ENCODE measurements around the gene REPS2.
"Not testable (repeated sequence)": the region's sequence is repeated elsewhere in the genome, so short reads cannot be mapped to it uniquely, and the experiment has no call there.

The REPS2 gene

DNA sequence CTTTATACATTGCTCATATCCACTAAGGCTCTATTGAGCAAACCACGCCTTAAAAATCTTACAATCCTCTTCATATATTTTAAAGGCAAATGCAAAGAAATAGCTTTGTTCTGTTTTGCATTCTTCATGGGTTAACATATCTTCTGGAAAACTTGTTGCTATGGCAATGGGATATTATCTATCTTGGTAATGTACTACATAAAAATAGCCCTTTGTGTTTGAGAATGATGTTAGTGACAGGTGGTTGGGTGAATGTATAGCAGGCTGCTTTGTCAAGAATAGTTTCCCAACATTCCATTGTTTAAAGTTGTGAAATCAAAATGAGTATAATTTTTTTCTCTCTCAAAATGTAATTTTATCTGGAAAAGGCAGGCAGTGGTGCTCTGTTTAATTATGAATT is 16.8 kb downstream of the REPS2 start:
- no peak for DNase-seq (ENCODE audit: low spot score)

DNA sequence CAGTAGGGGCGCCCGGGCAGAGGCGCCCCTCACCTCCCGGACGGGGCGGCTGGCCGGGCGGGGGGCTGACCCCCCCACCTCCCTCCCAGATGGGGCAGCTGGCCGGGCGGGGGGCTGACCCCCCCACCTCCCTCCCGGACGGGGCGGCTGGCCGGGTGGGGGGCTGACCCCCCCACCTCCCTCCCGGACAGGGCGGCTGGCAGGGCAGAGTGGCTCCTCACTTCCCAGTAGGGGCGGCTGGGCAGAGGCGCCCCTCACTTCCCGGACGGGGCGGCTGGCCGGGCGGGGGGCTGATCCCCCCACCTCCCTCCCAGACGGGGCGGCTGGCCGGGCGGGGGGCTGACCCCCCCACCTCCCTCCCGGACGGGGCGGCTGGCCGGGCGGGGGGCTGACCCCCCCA is 18.5 kb downstream of the REPS2 start:
- DNase-seq (ENCODE audit: low spot score), result not testable (repeated sequence)

- peak; percentile 50 for DNase-seq (ENCODE audit: low spot score)
Measured at GRCh38 chrX:16966752-16967448, 20.4 kb downstream of the REPS2 start.

GRCh38 chrX:16968753-16969152 is 22.3 kb downstream of the REPS2 start:
- DNase-seq (ENCODE audit: low spot score), result not testable (repeated sequence)

GRCh38 chrX:16970977-16971376 is 24.5 kb downstream of the REPS2 start:
- DNase-seq (ENCODE audit: low spot score), result no peak

- no peak for DNase-seq (ENCODE audit: low spot score)
Measured at GRCh38 chrX:16971694-16972093, 25.2 kb downstream of the REPS2 start.

DNA sequence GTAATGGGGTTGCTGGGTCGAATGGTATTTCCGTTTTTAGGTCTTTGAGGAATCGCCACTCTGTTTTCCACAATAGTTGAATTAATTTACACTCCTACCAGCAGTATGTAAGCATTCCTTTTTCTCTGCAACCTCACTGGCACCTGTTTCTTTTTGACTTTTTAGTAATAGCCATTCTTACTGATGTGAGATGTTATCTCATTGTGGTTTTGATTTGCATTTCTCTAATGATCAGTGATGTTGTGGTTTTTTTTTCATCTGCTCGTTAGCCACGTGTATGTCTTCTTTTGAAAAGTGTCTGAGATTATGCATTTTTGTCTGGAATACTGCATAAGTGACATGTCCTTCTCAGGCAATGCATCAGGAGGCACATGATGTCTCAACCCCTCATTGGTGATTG is 28.8 kb downstream of the REPS2 start:
- DNase-seq (ENCODE audit: low spot score), result no peak

- DNase-seq (ENCODE audit: low spot score), result no peak
Measured at GRCh38 chrX:16977771-16978170, 31.3 kb downstream of the REPS2 start.

DNA sequence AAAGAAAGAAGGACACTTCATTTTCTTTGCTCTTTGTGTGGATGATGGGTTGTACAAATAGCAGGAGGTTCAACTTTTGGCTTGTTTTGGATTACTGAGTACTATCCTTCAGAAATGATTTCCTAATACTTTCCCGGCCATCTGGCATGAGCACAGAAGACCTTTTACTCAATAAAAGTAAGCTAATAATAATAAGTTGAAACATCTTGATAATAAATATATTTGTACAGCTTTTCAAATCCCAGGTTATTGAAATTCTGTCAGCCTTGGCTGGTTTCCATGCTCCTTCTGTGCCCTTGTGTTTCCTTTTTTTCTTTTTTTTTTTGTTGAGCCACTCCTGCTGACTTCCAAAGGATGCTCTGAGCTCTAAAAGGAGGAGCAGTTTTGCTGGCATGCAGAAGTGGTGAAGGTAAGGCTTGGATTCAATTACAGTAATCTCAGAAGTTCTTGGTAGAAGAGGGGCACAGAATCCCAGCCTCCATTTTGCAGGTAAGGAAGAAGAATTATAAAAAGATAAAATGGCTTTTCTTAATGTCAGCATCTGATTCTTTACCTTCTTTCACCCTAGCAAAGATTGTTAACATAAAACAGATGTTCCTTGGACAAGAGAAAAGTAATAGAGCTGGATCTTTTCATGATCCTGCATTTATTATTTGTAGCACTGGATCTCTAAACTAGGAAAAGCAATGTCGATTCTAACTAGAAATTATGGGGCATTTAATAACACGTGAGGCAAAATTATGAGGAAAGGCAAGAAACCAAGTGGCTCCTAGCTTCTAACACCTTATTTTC is 31.9 kb downstream of the REPS2 start:
- DNase-seq (ENCODE audit: low spot score), result no peak

- DNase-seq (ENCODE audit: low spot score), result no peak
Measured at GRCh38 chrX:16979226-16979625, 32.8 kb downstream of the REPS2 start.

GRCh38 chrX:16981209-16981608 is 34.8 kb downstream of the REPS2 start:
- no peak for DNase-seq (ENCODE audit: low spot score)

- no peak for DNase-seq (ENCODE audit: low spot score)
Measured at GRCh38 chrX:16981980-16982379, 35.5 kb downstream of the REPS2 start.

DNA sequence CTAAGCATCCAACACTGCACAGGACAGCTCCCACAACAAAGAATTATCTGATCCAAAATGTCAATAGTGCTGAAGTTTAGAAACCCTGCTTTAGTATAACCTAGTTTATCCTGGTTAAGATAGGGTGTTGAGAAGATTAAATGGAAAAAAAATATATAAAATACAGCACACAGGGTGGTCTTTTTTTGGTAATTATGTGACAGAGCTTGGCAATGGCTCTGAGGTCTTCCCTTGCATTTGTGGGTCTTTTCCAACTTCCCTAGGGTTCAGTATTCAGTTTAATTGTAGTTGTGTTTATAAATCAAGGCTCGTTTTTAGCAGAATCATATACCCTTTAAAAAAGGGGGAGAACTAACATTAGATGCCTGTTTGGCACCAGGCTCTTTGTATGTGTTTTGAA is 36.6 kb downstream of the REPS2 start:
- DNase-seq (ENCODE audit: low spot score), result no peak

- DNase-seq (ENCODE audit: low spot score), result no peak
Measured at GRCh38 chrX:16985286-16985685, 38.8 kb downstream of the REPS2 start.

GRCh38 chrX:16986169-16986568 is 39.7 kb downstream of the REPS2 start:
- no peak for DNase-seq (ENCODE audit: low spot score)

DNA sequence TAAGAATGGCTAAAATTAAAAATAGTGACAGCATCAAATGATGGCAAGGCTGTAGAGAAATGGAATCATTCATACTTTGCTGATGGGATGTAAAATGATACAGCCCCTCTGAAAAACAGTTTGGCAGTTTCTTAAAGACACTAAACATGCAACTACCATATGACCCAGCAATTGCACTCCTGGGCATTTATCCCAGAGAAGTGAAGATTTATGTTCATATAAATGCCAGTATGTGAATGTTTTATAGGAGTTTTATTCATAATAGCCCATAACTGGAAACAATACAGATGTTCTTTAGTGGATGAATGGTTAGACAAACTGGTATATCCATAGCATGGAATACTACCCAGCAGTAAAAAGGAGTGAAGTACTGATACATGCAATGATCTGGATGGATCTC is 43.3 kb downstream of the REPS2 start:
- no peak for DNase-seq (ENCODE audit: low spot score)

DNA sequence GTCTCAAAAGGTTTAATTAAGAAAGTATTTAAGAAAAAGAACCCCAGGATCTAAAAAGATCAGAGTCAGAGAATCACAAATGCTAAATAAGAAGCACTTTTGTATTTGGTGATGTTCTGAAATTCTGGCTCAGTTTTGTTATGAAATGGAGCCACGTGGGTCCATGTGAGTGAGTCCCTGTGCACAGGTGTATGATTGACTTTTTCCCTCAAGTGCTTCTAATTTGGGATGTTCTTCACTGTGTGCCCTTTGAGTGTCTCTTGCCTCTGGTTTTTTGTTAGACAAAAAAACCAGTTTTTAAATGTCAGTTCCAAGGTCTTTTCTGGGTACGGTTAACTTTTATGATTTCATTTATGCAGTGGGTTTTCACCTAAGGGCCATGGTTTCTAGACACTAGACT is 44.4 kb downstream of the REPS2 start:
- DNase-seq (ENCODE audit: low spot score), result no peak

DNA sequence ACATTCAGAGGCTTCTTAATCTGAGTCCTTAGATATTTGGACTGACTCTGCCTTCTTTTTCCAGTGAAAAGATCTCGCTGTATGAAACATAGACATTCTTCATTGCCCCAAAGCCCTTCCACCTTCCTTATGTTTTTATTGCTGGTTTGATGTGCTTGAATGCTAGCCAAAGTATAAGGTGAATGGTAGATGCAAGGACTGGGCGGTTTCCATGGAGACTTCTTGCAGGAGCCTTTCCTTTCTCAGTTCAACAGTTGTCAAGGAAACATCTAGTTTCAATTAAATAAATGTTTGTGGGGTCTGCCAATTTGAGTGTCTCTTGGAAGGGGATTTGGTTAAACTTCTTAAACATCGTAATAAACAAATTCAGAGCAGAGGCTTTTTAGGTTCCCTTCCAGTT is 46.0 kb downstream of the REPS2 start:
- no peak for DNase-seq (ENCODE audit: low spot score)

DNA sequence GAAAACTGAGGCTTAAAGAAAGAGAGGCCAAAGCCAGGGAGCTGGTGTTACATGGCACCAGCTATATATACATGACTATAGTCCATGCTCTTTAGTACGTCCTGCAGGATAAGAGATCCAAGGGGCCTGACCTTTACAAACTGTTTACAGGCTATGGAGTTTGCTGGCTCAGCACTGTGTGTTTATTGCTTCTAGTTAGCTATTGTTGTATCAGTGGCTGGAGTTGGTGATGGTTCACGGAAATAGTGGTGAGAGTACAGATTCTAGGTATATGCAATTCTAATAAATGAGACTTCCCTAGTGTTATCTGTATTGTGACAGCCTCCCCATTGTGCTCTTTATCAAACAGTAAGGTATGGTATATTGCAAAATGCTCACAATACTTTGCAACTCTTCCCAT is 46.5 kb downstream of the REPS2 start:
- no peak for DNase-seq (ENCODE audit: low spot score)

GRCh38 chrX:16993791-16994318 is 47.4 kb downstream of the REPS2 start:
- peak; percentile 69 for DNase-seq (ENCODE audit: low spot score)

- DNase-seq (ENCODE audit: low spot score), result no peak
Measured at GRCh38 chrX:16994736-16995135, 48.3 kb downstream of the REPS2 start.

GRCh38 chrX:16997313-16997712 is 50.9 kb downstream of the REPS2 start:
- no peak for DNase-seq (ENCODE audit: low spot score)

DNA sequence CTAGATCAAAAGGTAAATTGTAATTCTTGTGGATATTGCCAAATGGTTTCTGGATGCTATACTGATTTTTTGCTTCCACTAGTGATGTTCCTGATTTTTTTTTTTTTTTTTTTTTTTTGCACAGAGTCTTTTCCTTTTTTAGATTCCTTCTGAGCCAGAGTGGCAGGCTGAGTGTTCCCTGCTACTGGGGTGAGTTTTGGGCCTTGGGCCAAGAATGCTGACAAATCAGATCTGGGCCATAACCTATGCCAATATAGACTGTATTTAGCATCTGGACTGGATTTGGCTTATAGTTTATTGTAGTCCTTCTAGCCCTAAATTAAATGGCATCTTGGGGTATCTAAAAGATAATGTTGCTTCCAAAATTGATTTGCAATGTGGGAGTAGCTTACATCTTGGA is 52.8 kb downstream of the REPS2 start:
- DNase-seq (ENCODE audit: low spot score), result no peak
